Liver (tissue), 9 donors: Measurements from ENCODE around the gene NDRG2. TPM values are rescaled to one million over a fixed set of nuclear protein-coding genes. Genes with fewer than 3 reads are reported as not detected.
"Not testable (repeated sequence)": the region's sequence is repeated elsewhere in the genome, so short reads cannot be mapped to it uniquely, and the experiment has no call there.

Source experiments
- DNase-seq: peaks from one replicate; pipeline ENCODE4 v3.0.0-alpha.2; 2017; ENCODE audit warnings: low spot score
- H3K27ac ChIP-seq, 2 donors: one replicate each; pipeline ENCODE4 v1.7.0; 2013; ENCODE audit warnings: inconsistent platforms in 2 of 2, low read length in 2 of 2, control low read depth in 1 of 2, low read depth in 1 of 2, mild to moderate bottlenecking in 1 of 2
- H3K27me3 ChIP-seq, 4 donors: one replicate each; pipeline versions ENCODE4 v1.6.1 to v1.7.0; 2013; ENCODE audit warnings: low read length in 3 of 4, inconsistent platforms in 1 of 4, mild to moderate bottlenecking in 1 of 4, moderate library complexity in 1 of 4; ENCODE audit not compliant: control insufficient read depth in 4 of 4, insufficient read depth in 4 of 4
- H3K36me3 ChIP-seq, 4 donors: one replicate each; pipeline versions ENCODE4 v1.6.1 to v1.7.0; 2013; ENCODE audit warnings: low read length in 3 of 4, mild to moderate bottlenecking in 3 of 4, low read depth in 1 of 4, moderate library complexity in 1 of 4; ENCODE audit not compliant: control insufficient read depth in 4 of 4, insufficient read depth in 3 of 4
- H3K4me1 ChIP-seq, 4 donors: one replicate each; pipeline versions ENCODE4 v1.6.1 to v1.7.0; 2013; ENCODE audit warnings: low read length in 3 of 4, mild to moderate bottlenecking in 3 of 4, moderate library complexity in 1 of 4; ENCODE audit not compliant: control insufficient read depth in 4 of 4, insufficient read depth in 4 of 4
- H3K4me3 ChIP-seq, 3 donors: one replicate each; pipeline versions ENCODE4 v1.6.1 to v1.7.0; 2013; ENCODE audit warnings: low read length in 3 of 3, control low read depth in 1 of 3, low read depth in 1 of 3, mild to moderate bottlenecking in 1 of 3
- H3K9ac ChIP-seq, 2 donors: one replicate each; pipeline ENCODE4 v1.7.0; 2013; ENCODE audit warnings: low read length in 2 of 2, mild to moderate bottlenecking in 2 of 2, moderate library complexity in 2 of 2, control low read depth in 1 of 2, low read depth in 1 of 2
- H3K9me3 ChIP-seq, 4 donors: one replicate each; pipeline versions ENCODE4 v1.6.1 to v1.7.0; 2013; ENCODE audit warnings: low read length in 3 of 4; ENCODE audit not compliant: control insufficient read depth in 4 of 4
- EGR1 ChIP-seq, 2 donors: IDR thresholded peaks; 2 replicates each; pipeline ENCODE4 v1.6.1; 2016 to 2018; ENCODE audit warnings: antibody characterized with exemption in 2 of 2, low read depth in 2 of 2
- FOXA1 ChIP-seq: IDR thresholded peaks from 2 replicates; pipeline ENCODE4 v1.6.1; 2016; ENCODE audit warnings: antibody characterized with exemption
- FOXA2 ChIP-seq: IDR thresholded peaks from 2 replicates; pipeline ENCODE4 v1.6.1; 2016; ENCODE audit warnings: antibody characterized with exemption
- GABPA ChIP-seq, 2 donors: IDR thresholded peaks in 1 of 2; conservative IDR thresholded peaks in 1 of 2; 2 replicates each; pipeline ENCODE4 v1.6.1; 2016; ENCODE audit warnings: antibody characterized with exemption in 2 of 2, mild to moderate bottlenecking in 1 of 2, moderate library complexity in 1 of 2
- JUND ChIP-seq, 2 donors: IDR thresholded peaks; 2 replicates each; pipeline ENCODE4 v1.6.1; 2016; ENCODE audit warnings: antibody characterized with exemption in 2 of 2
- NR2F2 ChIP-seq: IDR thresholded peaks from 2 replicates; pipeline ENCODE4 v1.6.1; 2016; ENCODE audit warnings: antibody characterized with exemption
- RAD21 ChIP-seq, 2 donors: IDR thresholded peaks; 2 replicates each; pipeline ENCODE4 v1.6.1; 2016; ENCODE audit warnings: antibody characterized with exemption in 2 of 2, mild to moderate bottlenecking in 2 of 2
- RXRA ChIP-seq, 2 donors: IDR thresholded peaks; 2 replicates each; pipeline ENCODE4 v1.6.1; 2017 to 2018; ENCODE audit warnings: antibody characterized with exemption in 2 of 2, mild to moderate bottlenecking in 1 of 2
- SP1 ChIP-seq: IDR thresholded peaks from 2 replicates; pipeline ENCODE4 v1.6.1; 2018; ENCODE audit warnings: antibody characterized with exemption, mild to moderate bottlenecking
- YY1 ChIP-seq: IDR thresholded peaks from 2 replicates; pipeline ENCODE4 v1.6.1; 2016; ENCODE audit warnings: antibody characterized with exemption, mild to moderate bottlenecking
- WGBS: extraction: QIAGEN DNeasy Blood & Tissue Kit; methylation state at CpG from one replicate; pipeline ENCODE4 v1.1.7; 2013; 5-methylcytosine and 5-hydroxymethylcytosine counted together
- polyA plus RNA-seq, 2 donors: library from polyadenylated mRNA; stranded (reverse) in 1 of 2; unstranded in 1 of 2; fragments of 200-250 nt in 1 of 2; fragments of >200 nt in 1 of 2; fragmentation: Nextera tagmentation in 1 of 2; extraction: Ambion mirVana in 1 of 2; gene quantifications; one replicate each; pipeline versions ENCODE4 v1.2.1 to v1.2.3, GENCODE V29; 2013 to 2015
- total RNA-seq, 2 donors: library from RNA; depleted of rRNA; stranded (reverse); fragments of >200 nt; gene quantifications; one replicate each; pipeline ENCODE4 v1.2.3, GENCODE V29; 2014
- TF ChIP-seq, protein P1 (sequence below): fragments of 150-350 bp; IDR thresholded peaks from 2 replicates; pipeline ENCODE4 v1.5.1; 2017; ENCODE audit warnings: improper control_type of control experiment, low read depth, low read length; ENCODE audit not compliant: missing input control
- TF ChIP-seq, protein P2 (sequence below): IDR thresholded peaks from 2 replicates; pipeline ENCODE4 v1.6.1; 2016; ENCODE audit warnings: antibody characterized with exemption
- TF ChIP-seq, protein P3 (sequence below): IDR thresholded peaks from 2 replicates; pipeline ENCODE4 v1.6.1; 2016; ENCODE audit warnings: antibody characterized with exemption
- TF ChIP-seq, protein P4 (sequence below): IDR thresholded peaks from 2 replicates; pipeline ENCODE4 v1.6.1; 2016; ENCODE audit warnings: antibody characterized with exemption, mild to moderate bottlenecking
- donor health status: healthy.
- donor health status: healthy.
- donor health status: healthy.
- donor health status: healthy.
- donor health status: healthy.

Gene NDRG2
- total and polyA plus RNA-seq, 4 donors: 72.9 to 191 (median 132) TPM

DNA sequence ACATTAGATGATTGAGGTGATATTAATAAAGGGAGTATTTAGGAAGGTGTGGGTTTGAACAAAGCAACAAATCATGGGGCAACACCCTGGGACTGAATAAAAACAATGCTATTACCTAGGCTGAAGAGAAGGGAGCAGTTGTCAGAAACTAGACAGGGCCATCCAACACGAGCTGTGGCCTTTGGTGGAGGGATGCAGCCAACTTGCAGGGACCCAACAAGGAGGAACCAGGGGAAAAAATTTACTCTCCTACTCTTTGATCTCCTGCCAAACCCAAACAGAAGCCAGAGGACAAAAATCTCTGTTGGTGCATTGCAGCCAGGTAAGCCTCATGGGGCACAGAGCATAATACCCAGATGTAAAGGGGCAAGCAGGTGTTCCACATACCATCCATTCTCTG lies 13.7 kb downstream of the NDRG2 start (continued):
- TF ChIP-seq, protein P1, sequence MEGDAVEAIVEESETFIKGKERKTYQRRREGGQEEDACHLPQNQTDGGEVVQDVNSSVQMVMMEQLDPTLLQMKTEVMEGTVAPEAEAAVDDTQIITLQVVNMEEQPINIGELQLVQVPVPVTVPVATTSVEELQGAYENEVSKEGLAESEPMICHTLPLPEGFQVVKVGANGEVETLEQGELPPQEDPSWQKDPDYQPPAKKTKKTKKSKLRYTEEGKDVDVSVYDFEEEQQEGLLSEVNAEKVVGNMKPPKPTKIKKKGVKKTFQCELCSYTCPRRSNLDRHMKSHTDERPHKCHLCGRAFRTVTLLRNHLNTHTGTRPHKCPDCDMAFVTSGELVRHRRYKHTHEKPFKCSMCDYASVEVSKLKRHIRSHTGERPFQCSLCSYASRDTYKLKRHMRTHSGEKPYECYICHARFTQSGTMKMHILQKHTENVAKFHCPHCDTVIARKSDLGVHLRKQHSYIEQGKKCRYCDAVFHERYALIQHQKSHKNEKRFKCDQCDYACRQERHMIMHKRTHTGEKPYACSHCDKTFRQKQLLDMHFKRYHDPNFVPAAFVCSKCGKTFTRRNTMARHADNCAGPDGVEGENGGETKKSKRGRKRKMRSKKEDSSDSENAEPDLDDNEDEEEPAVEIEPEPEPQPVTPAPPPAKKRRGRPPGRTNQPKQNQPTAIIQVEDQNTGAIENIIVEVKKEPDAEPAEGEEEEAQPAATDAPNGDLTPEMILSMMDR: no peak
- TF ChIP-seq FOXA1 (no peak), SP1 (no peak), YY1 (no peak), RAD21 (IDR thresholded peaks at IDR 0.05) (no peak), EGR1 (IDR thresholded peaks at IDR 0.05; ENCODE audit: low read depth in 2 of 2) (no peak), GABPA (IDR thresholded peaks at IDR 0.05 in 1 of 2, conservative IDR thresholded peaks at IDR 0.05 in 1 of 2) (no peak), RXRA (IDR thresholded peaks at IDR 0.05) (no peak)

DNA sequence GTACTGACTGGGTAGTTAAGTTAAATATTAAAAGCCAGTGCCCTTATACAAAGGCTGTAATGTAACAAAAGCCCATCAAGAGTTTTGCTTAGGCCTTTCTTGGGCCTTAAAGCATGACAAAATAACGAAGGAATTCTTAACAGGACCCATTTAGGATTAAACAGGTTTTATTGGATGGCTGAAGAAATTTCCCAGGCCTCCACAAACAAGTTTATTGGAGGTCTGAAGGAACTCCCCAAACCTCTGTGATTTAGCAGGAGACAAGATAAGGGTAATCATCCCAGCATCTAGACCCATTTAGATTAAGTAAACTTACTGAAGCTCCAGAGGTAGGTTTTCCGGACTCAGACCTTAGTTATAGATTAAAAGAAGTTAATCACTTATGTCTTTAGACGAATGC lies 15.1 kb downstream of the NDRG2 start:
- not testable (repeated sequence) for H3K36me3 ChIP-seq, DNase-seq
- 71% methylated on average over 3 of the region's 3 CpGs for WGBS

DNA sequence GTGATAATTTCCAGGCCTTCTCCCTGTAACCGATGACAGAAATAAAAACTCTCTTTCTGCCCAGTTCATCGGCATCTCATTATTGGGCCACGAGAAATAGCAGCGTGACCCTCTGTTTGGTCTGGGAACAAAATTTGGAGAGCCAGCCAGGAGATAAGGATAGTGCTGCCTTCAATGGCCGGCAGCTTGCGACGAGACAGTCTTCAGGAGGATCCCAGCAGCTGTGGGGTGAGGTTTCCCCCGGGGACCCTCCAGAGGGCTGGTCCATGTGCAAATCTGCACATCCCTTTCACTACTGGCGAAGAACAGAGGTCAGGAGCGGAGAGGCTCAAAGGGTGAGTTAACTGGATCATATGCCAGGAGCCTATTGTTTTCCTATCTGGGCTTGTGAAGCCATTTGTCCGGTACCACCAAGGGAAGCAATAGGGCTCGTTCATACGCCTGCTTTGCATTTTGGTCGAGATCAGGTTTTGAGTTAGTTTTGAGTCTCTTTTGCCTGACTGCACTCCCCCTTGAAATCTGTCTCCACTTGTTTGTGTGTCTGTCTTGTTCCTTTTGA lies 21.0 kb downstream of the NDRG2 start:
- Histone ChIP-seq H3K27me3 (no peaks in the 10 kb centered on the region), H3K4me3 (peak overlapping the region in 1 of 3 donors; percentile 16), H3K9me3 (no peaks in the 10 kb centered on the region), H3K9ac (no peak overlapping the region), H3K36me3 (no peaks in the 10 kb centered on the region), H3K4me1 (no peaks in the 10 kb centered on the region), H3K27ac (peak overlapping the region in 1 of 2 donors; percentile 6)
- WGBS: 78% methylated on average over 14 of the region's 14 CpGs
- DNase-seq: no peak
- TF ChIP-seq RAD21 (IDR thresholded peaks at IDR 0.05): no peak

More for the DNA sequence above, 15.1 kb downstream of the NDRG2 start:
- H3K4me3 ChIP-seq, H3K9ac ChIP-seq, H3K4me1 ChIP-seq, H3K27ac ChIP-seq, H3K9me3 ChIP-seq, H3K27me3 ChIP-seq: not testable (repeated sequence)

DNA sequence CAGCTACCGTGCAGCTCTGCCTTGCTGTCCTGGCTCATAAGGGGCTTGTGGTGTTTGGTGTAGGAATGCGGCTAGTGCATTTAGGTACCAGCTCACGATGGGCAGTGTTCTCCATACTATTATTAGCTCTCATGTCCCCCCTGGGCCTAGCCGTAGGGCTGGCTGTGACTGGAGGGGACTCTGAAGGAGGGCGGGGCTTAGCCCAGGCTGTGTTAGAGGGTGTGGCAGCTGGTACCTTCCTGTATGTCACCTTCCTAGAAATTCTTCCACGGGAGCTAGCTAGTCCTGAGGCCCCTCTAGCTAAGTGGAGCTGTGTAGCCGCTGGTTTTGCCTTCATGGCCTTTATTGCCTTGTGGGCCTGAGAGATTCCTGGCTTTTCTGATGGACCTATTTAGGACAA lies 23.6 kb downstream of the NDRG2 start:
- DNase-seq: no peak
- no peaks in the 10 kb centered on the region for H3K27me3 ChIP-seq
- H3K4me3 ChIP-seq: no peak overlapping the region
- H3K9ac ChIP-seq: no peak overlapping the region
- TF ChIP-seq, protein P1: no peak
- TF ChIP-seq JUND (IDR thresholded peaks at IDR 0.05): no peak
- no peak for TF ChIP-seq FOXA2
- TF ChIP-seq, protein P2, sequence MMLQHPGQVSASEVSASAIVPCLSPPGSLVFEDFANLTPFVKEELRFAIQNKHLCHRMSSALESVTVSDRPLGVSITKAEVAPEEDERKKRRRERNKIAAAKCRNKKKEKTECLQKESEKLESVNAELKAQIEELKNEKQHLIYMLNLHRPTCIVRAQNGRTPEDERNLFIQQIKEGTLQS: no peak
- TF ChIP-seq, protein P3, sequence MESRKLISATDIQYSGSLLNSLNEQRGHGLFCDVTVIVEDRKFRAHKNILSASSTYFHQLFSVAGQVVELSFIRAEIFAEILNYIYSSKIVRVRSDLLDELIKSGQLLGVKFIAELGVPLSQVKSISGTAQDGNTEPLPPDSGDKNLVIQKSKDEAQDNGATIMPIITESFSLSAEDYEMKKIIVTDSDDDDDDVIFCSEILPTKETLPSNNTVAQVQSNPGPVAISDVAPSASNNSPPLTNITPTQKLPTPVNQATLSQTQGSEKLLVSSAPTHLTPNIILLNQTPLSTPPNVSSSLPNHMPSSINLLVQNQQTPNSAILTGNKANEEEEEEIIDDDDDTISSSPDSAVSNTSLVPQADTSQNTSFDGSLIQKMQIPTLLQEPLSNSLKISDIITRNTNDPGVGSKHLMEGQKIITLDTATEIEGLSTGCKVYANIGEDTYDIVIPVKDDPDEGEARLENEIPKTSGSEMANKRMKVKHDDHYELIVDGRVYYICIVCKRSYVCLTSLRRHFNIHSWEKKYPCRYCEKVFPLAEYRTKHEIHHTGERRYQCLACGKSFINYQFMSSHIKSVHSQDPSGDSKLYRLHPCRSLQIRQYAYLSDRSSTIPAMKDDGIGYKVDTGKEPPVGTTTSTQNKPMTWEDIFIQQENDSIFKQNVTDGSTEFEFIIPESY: no peak
- TF ChIP-seq EGR1 (IDR thresholded peaks at IDR 0.05; ENCODE audit: low read depth in 2 of 2): no peak
- no peak for TF ChIP-seq NR2F2
- no peak for TF ChIP-seq RAD21 (IDR thresholded peaks at IDR 0.05)
- TF ChIP-seq, protein P4, sequence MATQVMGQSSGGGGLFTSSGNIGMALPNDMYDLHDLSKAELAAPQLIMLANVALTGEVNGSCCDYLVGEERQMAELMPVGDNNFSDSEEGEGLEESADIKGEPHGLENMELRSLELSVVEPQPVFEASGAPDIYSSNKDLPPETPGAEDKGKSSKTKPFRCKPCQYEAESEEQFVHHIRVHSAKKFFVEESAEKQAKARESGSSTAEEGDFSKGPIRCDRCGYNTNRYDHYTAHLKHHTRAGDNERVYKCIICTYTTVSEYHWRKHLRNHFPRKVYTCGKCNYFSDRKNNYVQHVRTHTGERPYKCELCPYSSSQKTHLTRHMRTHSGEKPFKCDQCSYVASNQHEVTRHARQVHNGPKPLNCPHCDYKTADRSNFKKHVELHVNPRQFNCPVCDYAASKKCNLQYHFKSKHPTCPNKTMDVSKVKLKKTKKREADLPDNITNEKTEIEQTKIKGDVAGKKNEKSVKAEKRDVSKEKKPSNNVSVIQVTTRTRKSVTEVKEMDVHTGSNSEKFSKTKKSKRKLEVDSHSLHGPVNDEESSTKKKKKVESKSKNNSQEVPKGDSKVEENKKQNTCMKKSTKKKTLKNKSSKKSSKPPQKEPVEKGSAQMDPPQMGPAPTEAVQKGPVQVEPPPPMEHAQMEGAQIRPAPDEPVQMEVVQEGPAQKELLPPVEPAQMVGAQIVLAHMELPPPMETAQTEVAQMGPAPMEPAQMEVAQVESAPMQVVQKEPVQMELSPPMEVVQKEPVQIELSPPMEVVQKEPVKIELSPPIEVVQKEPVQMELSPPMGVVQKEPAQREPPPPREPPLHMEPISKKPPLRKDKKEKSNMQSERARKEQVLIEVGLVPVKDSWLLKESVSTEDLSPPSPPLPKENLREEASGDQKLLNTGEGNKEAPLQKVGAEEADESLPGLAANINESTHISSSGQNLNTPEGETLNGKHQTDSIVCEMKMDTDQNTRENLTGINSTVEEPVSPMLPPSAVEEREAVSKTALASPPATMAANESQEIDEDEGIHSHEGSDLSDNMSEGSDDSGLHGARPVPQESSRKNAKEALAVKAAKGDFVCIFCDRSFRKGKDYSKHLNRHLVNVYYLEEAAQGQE: no peak
- H3K4me1 ChIP-seq: no peaks in the 10 kb centered on the region
- H3K9me3 ChIP-seq: no peaks in the 10 kb centered on the region
- peaks cover 5 to 16% (median 10%) of the 10 kb centered on the region in 4 donors for H3K36me3 ChIP-seq
- H3K27ac ChIP-seq: no peak overlapping the region
- WGBS: 81% methylated on average over 7 of the region's 7 CpGs
